ENCODE results near the gene APBB1.

GRCh38 chr11:6433998-6434660 is 15.2 kb upstream of the APBB1 start:
- no peak for TF ChIP-seq POLR2A (IDR thresholded peaks at IDR 0.05)
- no peak for TF ChIP-seq EP300 (IDR thresholded peaks at IDR 0.05)
- TF ChIP-seq CTCF (IDR thresholded peaks at IDR 0.05) = no peak
- no peak for TF ChIP-seq POLR2AphosphoS5 (IDR thresholded peaks at IDR 0.05)

All from stomach (tissue), 4 donors.